Fibroblast of peridontal ligament (primary cell): Measurements from ENCODE around the gene CFAP221.

ENCODE experiments used
- DNase-seq: peaks from one replicate; pipeline ENCODE4 v3.0.0-alpha.2; 2010; ENCODE audit errors: extremely low read depth

The CFAP221 gene

DNA sequence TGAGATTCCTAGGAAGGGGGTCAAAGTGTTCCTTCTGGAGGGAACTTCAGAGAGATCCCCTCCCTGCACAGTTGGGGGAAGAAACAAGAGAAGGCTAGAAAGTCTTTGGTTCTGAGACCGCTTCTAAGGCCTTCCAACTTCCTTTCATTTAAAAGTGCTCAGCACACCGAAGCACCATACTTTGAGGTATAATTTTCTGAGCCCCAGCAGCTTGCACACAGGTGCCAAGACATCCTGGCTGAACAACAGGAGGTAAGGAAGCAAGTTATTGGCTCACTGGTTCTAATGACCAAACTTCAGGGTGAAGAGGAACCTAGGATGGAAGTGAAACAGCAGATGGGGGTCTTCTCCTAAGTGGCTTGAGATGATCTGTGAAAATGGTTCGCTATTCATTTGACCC is 154.0 kb downstream of the CFAP221 start:
- DNase-seq, result no peak

DNA sequence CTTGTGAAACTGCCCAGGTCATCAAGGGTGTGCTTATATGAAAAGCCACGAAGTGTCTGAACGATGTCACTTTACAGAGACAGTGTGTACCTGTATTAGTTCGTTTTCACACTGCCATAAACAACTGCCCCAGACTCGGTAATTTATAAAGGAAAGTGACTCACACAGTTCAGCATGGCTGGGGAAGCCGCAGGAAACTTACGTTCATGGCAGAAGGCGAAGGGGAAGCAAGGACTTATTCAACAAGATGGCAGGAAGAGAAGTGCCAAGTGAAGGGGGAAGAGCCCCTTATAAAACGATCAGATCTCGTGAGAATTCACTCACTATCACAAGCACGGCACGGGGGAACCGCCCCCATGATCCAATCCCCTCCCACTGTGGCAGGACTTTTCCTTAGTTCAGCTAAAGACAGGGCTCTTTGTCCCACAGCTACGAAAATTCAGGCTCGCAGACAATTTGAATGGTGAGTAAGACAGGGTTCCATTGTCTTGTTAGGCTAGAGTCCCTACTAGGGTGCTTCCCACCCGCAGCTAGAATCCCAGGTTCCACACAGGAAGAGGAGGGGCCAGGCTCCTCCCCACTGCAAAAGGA is 154.9 kb downstream of the CFAP221 start:
- no peak for DNase-seq

DNA sequence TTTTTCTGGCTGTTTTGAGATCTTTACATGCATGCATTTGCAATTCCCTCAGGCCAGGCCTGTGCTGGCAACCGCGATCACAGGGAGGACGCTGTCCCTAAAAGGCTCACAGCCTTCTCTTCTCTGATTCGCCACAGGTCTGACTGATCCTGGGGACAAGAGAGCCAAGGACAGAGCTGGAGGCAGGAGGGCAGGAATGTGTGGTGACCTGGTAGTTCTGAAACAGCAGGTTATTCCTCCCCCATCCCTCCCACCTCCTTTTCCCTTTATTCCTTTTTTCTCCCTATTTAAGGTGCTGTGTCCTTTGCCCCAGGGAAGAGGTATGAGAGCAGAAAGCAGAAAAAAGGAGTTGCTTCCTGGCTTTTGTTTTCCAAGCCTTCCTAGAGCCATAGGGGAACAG is 156.6 kb downstream of the CFAP221 start:
- DNase-seq, result no peak

DNA sequence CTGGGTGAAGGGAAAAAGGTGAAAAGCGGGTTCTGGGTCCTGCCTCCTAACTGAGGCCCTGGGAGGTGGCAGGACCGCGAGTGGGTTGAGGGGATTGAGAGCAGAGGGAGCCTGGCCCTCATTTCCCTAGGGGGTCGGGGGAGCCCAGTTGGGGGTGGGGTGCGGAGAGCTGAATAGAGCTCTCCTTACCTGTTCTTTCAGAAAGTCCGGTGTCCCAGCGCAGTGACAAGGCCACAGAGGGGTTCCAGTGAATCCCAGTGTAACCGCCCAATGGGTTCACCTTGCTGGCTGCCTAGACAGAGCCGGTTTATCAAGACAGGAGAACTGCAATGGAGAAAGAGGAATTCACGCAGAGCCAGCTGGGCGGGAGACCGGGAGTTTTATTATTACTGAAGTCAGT is 157.1 kb downstream of the CFAP221 start:
- no peak for DNase-seq

DNA sequence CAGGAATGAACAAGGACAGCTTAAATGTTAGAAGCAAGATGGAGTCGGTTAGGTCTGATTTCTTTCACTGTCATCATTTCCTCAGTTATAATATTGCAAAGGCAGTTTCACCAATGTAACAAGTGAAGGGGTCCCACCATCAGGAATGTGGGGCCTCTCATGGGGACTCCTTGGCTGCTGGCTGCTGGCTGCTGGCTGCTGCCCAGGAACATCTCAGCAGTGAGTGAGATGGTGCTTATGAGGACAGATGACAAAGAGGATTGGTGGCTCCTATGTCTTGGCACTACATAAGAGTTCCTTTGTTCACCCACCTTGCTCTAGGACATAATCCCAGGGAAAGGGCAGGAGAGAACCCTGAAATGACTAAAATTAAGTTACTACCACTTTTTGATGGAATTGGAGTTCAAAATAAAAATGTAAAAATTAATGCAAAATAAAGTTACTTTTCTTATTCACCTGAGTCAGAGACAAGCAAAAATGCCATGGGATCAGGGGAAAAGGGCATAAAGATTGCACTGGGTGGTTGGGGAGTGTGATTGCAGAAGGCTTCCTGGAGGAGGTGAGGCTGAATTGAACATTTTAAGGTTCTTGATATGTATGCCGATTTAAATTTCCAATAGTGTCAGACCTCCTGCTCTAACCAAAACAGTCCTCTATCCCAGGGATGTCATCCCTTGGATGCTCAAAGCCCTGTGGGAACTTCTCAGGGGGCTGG is 158.1 kb downstream of the CFAP221 start:
- no peak for DNase-seq

DNA sequence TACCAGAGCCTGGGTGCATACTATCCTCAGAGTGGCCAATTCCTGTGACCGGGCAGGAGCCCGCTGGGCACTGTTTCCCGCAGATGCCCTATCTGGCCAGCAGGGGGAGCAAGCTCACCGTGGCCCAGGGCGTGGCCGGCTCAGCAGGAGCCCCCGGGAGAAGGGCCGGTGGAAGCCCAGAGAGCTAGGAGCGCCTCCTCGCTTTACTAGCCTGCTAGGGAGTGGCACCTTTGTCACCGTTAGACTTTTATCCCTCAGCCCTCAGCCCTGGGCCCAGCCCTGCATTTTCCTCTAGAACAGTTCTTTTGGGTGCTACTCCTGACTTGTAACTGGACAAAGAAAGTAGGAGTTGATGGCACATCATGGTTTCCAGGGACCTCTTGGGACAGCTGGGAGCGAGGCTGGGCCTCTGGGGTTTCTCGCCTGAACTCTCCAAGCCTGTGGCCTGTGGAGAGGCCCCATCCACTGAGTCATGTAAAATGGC is 158.7 kb downstream of the CFAP221 start:
- peak; percentile 52 for DNase-seq

DNA sequence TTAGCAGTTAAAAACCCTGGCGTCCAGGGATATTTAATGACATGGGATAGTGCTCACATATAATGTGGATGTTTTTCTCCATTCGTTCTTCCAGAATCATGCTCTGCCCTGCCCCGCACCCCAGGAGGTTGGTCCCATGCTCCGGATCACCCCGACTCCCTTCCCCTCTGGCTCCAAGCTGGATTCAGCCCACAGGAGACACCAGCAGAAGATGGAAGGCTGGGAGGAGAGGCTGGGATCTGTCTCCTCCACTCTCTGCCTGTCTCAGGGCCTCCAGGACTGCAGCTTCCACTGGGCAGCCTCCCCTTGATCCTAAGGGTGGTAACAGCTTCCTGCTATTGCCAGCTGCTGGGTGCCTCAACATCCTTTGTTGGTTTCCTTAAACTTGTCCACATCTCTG is 159.3 kb downstream of the CFAP221 start:
- DNase-seq, result no peak

DNA sequence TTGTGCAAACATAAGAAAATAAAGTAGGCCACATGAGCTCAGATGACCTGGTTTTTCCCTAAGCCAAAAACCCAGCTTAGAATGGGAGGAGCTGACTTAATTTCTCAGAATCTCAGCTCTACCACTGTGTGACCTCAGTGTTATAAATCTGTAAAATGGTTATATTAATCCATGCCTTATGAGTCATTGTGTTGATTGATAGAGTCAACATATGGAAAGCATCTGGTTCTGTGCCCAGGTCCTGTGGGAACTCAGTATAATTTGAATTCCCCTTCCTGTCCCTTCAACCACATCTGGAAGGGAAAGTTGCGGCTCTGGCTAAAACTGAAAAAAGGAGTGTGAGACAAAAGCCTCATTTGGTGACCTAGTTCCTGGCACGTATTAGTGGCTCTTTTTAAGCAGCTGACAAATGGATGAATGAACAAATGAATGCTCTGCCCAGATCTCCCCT is 160.4 kb downstream of the CFAP221 start:
- no peak for DNase-seq

DNA sequence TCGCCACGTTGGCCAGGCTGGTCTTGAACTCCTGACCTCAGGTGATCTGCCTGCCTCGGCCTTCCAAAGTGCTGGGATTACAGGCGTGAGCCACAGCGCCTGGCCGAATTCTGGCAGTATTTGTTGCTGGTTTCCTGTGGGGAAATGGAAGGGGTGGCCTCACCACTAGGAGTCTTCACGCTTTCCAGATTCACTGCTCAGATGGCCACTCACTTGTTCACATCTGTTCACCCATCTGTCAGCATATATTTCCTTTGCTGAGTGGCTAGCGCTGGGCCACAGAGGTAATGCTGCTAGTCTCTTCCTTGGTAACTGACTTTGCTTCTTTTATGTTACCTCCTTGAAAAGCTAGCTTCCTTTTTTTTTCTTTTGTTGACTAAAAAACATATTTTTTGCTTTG is 162.0 kb downstream of the CFAP221 start:
- no peak for DNase-seq
